BJ (cell line): ENCODE results near the gene SOCS1. TPM values are rescaled to one million over a fixed set of nuclear protein-coding genes. Genes with fewer than 3 reads are reported as not detected.

Source experiments
- CTCF ChIA-PET: fragments of 350-600 bp; formaldehyde crosslinking; extraction: SDS; loops from one replicate; lab custom pipeline; 2021; ENCODE audit warnings: antibody characterized with exemption, inconsistent platforms; lab: Yijun Ruan, JAX
- POLR2A ChIA-PET: fragments of 300-600 bp; sonication (Branson Sonifier 250); formaldehyde crosslinking; extraction: SDS; loops from one replicate; lab custom pipeline; 2021; ENCODE audit warnings: antibody characterized with exemption; lab: Charles Lee
- DNase-seq: peaks from one replicate; pipeline ENCODE4 v3.0.0-alpha.2; 2011; ENCODE audit warnings: low read depth
- H3K27me3 ChIP-seq: 2 replicates; pipeline ENCODE4 v1.6.0; 2011; ENCODE audit warnings: low read length; ENCODE audit not compliant: control insufficient read depth, insufficient read depth
- H3K36me3 ChIP-seq: 2 replicates; pipeline ENCODE4 v1.5.1; 2011; ENCODE audit warnings: low read length; ENCODE audit not compliant: control insufficient read depth, insufficient read depth
- H3K4me3 ChIP-seq: 2 replicates; pipeline ENCODE4 v1.5.1; 2011; ENCODE audit warnings: low read depth, mild to moderate bottlenecking, control low read depth, low read length
- polyA plus RNA-seq: library from polyadenylated mRNA; depleted of rRNA; stranded (reverse); fragments of >200 nt; gene quantifications from 2 replicates; pipeline ENCODE4 v1.2.3, GENCODE V29; 2011
- TF ChIP-seq, protein P1 (sequence below): IDR thresholded peaks from 2 replicates; pipeline ENCODE4 v1.5.1; 2011; ENCODE audit warnings: low read depth, mild to moderate bottlenecking, control low read depth, inconsistent platforms, low read length, moderate library complexity; ENCODE audit not compliant: insufficient read depth

SOCS1 gene
- polyA plus RNA-seq, 1 experiment: 2.6 TPM

DNA sequence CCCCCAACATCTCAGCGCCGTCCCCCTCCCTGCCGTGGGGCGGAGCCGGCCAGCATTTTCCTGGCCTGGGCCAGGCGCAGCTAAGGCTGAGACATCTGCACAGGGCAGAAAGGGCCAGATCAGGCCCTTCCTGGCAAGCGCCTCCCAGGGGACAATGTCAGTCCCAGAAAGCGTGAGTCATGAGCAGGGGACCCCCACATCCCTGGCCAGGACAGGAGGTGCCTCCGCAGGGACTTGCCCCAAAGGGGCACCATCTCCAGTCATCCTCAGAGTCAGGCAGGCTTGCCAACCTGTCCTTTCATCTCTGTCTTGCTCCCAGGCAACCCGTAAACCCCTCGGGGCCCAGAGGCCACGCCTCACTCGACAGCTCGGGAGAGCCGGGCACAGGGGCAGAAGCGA lies 43.2 kb downstream of the SOCS1 start:
- H3K27me3 ChIP-seq: no peaks in the 10 kb centered on the region

DNA sequence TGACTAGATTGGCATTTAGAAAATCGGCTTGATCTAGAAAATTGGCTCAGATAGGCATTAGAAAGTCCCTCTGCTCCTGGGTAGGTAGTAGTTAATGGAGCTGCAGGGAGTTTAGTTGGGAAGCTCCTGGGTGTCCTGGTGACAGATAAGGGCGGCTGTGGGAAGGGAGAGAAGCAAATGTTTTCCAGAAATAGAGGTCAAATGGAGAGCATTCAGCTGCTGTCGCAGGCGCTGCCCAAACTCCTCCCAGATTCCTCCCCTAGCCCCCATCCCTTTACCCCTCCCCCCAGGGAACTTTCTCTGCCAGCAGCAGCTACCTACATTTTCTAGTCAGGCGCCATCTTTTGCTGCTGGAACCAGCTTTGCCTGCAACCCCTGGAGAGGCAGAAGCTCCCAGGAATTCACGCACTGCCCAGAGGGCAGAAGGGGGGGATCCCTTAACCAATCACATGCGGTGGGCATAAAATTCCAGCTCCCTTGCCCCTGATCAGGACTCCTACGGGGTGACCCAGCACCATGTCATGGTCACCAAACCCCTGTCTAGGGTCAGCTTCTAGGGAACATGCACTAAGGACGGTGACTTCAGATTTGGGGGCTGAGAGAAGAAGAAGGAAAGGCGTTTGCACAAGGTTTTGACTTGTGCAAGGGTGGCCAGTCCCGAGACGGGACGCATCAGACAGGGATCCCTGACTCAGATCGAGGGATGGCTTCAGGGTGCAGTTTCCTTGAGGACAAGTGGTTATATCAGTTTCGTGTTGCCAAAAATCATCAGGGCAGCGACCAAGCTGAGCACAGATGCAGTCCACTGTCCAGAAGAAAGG lies 43.8 kb downstream of the SOCS1 start:
- TF ChIP-seq, protein P1, sequence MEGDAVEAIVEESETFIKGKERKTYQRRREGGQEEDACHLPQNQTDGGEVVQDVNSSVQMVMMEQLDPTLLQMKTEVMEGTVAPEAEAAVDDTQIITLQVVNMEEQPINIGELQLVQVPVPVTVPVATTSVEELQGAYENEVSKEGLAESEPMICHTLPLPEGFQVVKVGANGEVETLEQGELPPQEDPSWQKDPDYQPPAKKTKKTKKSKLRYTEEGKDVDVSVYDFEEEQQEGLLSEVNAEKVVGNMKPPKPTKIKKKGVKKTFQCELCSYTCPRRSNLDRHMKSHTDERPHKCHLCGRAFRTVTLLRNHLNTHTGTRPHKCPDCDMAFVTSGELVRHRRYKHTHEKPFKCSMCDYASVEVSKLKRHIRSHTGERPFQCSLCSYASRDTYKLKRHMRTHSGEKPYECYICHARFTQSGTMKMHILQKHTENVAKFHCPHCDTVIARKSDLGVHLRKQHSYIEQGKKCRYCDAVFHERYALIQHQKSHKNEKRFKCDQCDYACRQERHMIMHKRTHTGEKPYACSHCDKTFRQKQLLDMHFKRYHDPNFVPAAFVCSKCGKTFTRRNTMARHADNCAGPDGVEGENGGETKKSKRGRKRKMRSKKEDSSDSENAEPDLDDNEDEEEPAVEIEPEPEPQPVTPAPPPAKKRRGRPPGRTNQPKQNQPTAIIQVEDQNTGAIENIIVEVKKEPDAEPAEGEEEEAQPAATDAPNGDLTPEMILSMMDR: no peak
- Histone ChIP-seq H3K36me3 (no peaks in the 10 kb centered on the region), H3K4me3 (no peak overlapping the region), H3K27me3 (no peaks in the 10 kb centered on the region)
- DNase-seq: no peak
- ChIA-PET POLR2A (no interaction called here), CTCF (interaction anchor here (0.5 kb wide), 1 partner anchor 194 kb away, joined by 3 read pairs; no protein-coding TSS in a partner anchor)

More for the DNA sequence above, 43.2 kb downstream of the SOCS1 start:
- ChIA-PET POLR2A (no interaction called here), CTCF (no interaction called here)
- Histone ChIP-seq H3K4me3 (no peak overlapping the region), H3K36me3 (no peaks in the 10 kb centered on the region)
- no peak for DNase-seq
- TF ChIP-seq, protein P1: no peak

GRCh38 chr16:11211061-11211976 lies 44.7 kb downstream of the SOCS1 start:
- H3K36me3 ChIP-seq: no peaks in the 10 kb centered on the region
- CTCF ChIA-PET: interaction anchor here (0.5 kb wide), 1 partner anchor 193 kb away, joined by 3 read pairs; no protein-coding TSS in a partner anchor
- POLR2A ChIA-PET: no interaction called here
- H3K4me3 ChIP-seq: no peak overlapping the region
- TF ChIP-seq, protein P1: no peak
- H3K27me3 ChIP-seq: no peaks in the 10 kb centered on the region
- DNase-seq: no peak

- H3K27me3 ChIP-seq: no peaks in the 10 kb centered on the region
- DNase-seq: no peak
- TF ChIP-seq, protein P1: no peak
- ChIA-PET POLR2A (no interaction called here), CTCF (interaction anchor here (1.0 to 3.0 kb wide), 2 partner anchors 8 to 46 kb away, joined by 4 to 17 read pairs; partner anchors contain the start of gene SOCS1)
- H3K36me3 ChIP-seq: no peaks in the 10 kb centered on the region
- H3K4me3 ChIP-seq: no peak overlapping the region
These were observed 45.7 kb downstream of the SOCS1 start for GRCh38 chr16:11210260-11210659.
